GM06990 (cell line): ENCODE measurements around the gene PM20D1.
"Not testable (repeated sequence)": the region's sequence is repeated elsewhere in the genome, so short reads cannot be mapped to it uniquely, and the experiment has no call there.

ENCODE experiments used
- DNase-seq: peaks from one replicate; pipeline ENCODE4 v3.0.0-alpha.2; 2011; ENCODE audit not compliant: insufficient read length; ENCODE audit errors: extremely low read depth
- H3K27me3 ChIP-seq: replicated peaks from 2 replicates; pipeline ENCODE4 v1.6.0; 2011; ENCODE audit warnings: low read length; ENCODE audit not compliant: control insufficient read depth, insufficient read depth
- H3K36me3 ChIP-seq: 2 replicates; pipeline ENCODE4 v1.5.1; 2011; ENCODE audit warnings: low read length; ENCODE audit not compliant: control insufficient read depth, insufficient read depth
- H3K4me3 ChIP-seq: replicated peaks from 2 replicates; pipeline ENCODE4 v1.5.1; 2011; ENCODE audit warnings: low read depth, mild to moderate bottlenecking, control low read depth, low read length
- TF ChIP-seq, protein P1 (sequence below): IDR thresholded peaks from 2 replicates; pipeline ENCODE4 v1.5.1; 2011; ENCODE audit warnings: low read length, control low read depth, mild to moderate bottlenecking, inconsistent platforms; ENCODE audit not compliant: insufficient read depth, poor library complexity, severe bottlenecking

PM20D1 gene

GRCh38 chr1:205883792-205884191, 33.9 kb upstream of the PM20D1 start:
- peaks cover 2% of the 10 kb centered on the region; the same call in 1 of the 2 replicates for H3K27me3 ChIP-seq
- TF ChIP-seq, protein P1, sequence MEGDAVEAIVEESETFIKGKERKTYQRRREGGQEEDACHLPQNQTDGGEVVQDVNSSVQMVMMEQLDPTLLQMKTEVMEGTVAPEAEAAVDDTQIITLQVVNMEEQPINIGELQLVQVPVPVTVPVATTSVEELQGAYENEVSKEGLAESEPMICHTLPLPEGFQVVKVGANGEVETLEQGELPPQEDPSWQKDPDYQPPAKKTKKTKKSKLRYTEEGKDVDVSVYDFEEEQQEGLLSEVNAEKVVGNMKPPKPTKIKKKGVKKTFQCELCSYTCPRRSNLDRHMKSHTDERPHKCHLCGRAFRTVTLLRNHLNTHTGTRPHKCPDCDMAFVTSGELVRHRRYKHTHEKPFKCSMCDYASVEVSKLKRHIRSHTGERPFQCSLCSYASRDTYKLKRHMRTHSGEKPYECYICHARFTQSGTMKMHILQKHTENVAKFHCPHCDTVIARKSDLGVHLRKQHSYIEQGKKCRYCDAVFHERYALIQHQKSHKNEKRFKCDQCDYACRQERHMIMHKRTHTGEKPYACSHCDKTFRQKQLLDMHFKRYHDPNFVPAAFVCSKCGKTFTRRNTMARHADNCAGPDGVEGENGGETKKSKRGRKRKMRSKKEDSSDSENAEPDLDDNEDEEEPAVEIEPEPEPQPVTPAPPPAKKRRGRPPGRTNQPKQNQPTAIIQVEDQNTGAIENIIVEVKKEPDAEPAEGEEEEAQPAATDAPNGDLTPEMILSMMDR: no peak
- no peaks in the 10 kb centered on the region for H3K36me3 ChIP-seq
- no peak overlapping the region for H3K4me3 ChIP-seq
- no peak for DNase-seq

DNA sequence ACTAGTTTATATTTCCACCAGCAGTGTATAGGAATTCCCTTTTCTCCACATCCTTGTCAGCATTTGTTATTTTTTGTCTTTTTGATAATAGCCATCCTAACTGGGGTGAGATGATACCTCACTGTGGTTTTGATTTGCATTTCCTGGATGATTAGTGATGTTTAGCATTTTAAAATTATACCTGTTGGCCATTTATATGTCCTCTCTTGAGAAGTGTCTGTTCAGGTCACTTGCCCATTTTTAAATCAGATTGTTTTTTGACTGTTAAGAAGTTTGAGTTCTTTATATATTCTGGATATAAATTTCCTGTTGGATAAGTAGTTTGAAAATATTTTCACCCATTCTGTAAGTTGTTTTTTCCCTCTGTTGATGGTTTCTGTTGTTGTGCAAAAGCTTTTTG, 31.0 kb upstream of the PM20D1 start:
- no peaks in the 10 kb centered on the region for H3K36me3 ChIP-seq
- TF ChIP-seq, protein P1: no peak
- H3K4me3 ChIP-seq: no peak overlapping the region
- DNase-seq: no peak
- H3K27me3 ChIP-seq: peaks cover 2% of the 10 kb centered on the region; the same call in 1 of the 2 replicates

DNA sequence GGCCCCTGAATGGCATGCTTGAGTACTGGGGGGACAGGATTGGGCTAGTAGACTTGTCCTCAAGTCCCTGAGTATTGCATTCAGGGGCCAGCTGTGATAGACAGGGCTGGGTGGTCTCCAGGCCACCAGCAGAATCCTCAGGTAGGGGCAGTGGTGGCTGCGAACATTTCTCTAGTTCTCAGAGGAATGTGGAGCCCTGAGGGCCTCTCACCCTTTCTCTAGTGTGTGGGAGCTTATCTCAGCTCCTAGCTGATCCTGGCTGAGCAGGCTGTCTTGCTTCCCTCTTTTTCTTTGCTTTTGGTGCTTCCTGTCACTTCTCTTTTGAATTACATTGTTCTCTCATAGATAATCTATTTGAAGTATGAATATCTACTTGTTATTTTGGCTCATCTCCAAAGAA, 30.0 kb upstream of the PM20D1 start:
- TF ChIP-seq, protein P1: no peak
- H3K36me3 ChIP-seq: no peaks in the 10 kb centered on the region
- DNase-seq: no peak

DNA sequence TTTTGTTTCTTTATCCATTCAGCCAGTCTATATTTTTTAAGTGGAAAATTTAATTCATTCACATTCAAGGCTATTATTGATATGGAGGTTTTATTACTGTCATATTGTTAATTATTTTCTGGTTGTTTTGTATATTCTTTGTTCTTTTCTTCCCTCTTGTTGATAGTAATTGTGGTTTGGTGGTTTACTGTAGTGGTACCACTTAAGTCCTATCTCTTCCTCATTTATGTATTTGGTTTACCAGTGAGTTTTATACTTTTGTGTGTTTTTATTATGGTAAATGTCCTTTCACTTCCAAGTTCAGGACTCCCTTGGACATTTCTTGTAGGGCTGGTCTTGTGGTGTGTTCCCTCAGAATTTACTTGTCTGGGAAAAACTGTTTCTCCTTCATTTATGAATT, 28.1 kb upstream of the PM20D1 start:
- H3K36me3 ChIP-seq: no peaks in the 10 kb centered on the region
- no peak overlapping the region for H3K4me3 ChIP-seq
- no peak for DNase-seq
- H3K27me3 ChIP-seq: peaks cover 2% of the 10 kb centered on the region; the same call in 1 of the 2 replicates
- TF ChIP-seq, protein P1: no peak

More for the DNA sequence above, 30.0 kb upstream of the PM20D1 start:
- no peak overlapping the region for H3K4me3 ChIP-seq
- H3K27me3 ChIP-seq: peaks cover 2% of the 10 kb centered on the region; the same call in 1 of the 2 replicates

DNA sequence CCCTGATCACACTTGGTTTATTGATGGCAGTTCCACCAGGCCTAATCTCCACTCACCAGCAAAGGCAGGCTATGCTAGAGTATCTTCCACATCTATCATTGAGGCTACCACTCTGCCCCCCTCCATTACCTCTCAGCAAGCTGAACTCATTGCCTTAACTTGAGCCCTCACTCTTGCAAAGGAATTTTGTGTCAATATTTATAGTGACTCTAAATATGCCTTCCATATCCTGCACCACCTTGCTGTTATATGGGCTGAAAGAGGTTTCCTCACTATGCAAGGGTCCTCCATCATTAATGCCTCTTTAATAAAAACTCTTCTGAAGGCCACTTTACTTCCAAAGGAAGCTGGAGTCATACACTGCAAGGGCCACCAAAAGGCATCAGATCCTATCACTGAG, 23.2 kb upstream of the PM20D1 start:
- not testable (repeated sequence) for H3K36me3 ChIP-seq, H3K4me3 ChIP-seq, DNase-seq, H3K27me3 ChIP-seq

DNA sequence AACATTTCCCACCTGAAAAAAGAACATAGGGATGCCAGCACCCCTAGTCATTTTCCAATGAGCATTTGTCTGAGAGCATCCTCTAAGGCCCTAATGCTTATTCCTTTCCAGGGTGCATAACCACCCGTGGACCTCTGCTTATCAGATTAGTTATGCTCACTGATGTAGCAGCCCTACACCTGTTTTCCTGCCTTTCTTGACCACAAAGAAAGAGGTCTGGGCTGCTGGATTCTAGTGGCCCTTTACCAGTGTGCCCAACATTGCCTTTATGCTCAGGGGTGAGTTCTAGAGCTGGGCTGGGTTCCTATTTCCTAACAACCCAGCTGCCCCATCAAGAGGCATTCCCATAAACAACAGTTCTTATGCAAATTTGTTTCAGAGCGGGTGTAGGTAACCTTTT, 20.3 kb upstream of the PM20D1 start:
- Histone ChIP-seq H3K4me3 (no peak overlapping the region), H3K36me3 (no peaks in the 10 kb centered on the region), H3K27me3 (no peaks in the 10 kb centered on the region; the same call in 1 of the 2 replicates)
- DNase-seq: no peak
- TF ChIP-seq, protein P1: no peak
